WTC11 (cell line): ENCODE results near the gene ERC2. TPM values are rescaled to one million over a fixed set of nuclear protein-coding genes. Genes with fewer than 3 reads are reported as not detected.

Experiments
- ATAC-seq: fragments of 200-7000 bp; cut with Tn5 transposase; 2 replicates; pipeline ENCODE4 v1.10.0; 2021; ENCODE audit warnings: mild to moderate bottlenecking, moderate library complexity
- CTCF ChIA-PET: fragments of 300-600 bp; sonication (Branson Sonifier 250); formaldehyde crosslinking; loops from one replicate; lab custom pipeline; 2021; ENCODE audit warnings: antibody characterized with exemption; lab: Charles Lee
- POLR2A ChIA-PET: fragments of 350-600 bp; sonication (Branson Sonifier 250); formaldehyde crosslinking; loops from one replicate; lab custom pipeline; 2021; ENCODE audit warnings: antibody characterized with exemption; lab: Charles Lee
- DNase-seq: peaks from one replicate; pipeline ENCODE4 v3.0.0; 2021; ENCODE audit warnings: low spot score
- H3K27ac Mint-ChIP-seq: 2 replicates; pipeline ENCODE4 v1.8.0; 2021; ENCODE audit warnings: mixed read lengths
- H3K27me3 Mint-ChIP-seq: 2 replicates; pipeline ENCODE4 v1.8.0; 2021; ENCODE audit warnings: low read depth, mild to moderate bottlenecking, moderate library complexity, mixed read lengths
- H3K36me3 Mint-ChIP-seq: 2 replicates; pipeline ENCODE4 v1.8.0; 2021; ENCODE audit warnings: mixed read lengths
- H3K4me1 Mint-ChIP-seq: 2 replicates; pipeline ENCODE4 v1.8.0; 2022; ENCODE audit warnings: mixed read lengths
- H3K4me3 Mint-ChIP-seq: 2 replicates; pipeline ENCODE4 v1.8.0; 2021; ENCODE audit warnings: mild to moderate bottlenecking, moderate library complexity, mixed read lengths
- H3K9me3 Mint-ChIP-seq: 2 replicates; pipeline ENCODE4 v1.8.0; 2021; ENCODE audit warnings: mixed read lengths
- ATF6 ChIP-seq: sonication (generic); formaldehyde crosslinking; IDR thresholded peaks from 2 replicates; pipeline ENCODE4 v1.8.1; 2023; ENCODE audit warnings: mild to moderate bottlenecking, missing genetic modification reagents
- CBFB ChIP-seq: sonication (generic); formaldehyde crosslinking; IDR thresholded peaks from 2 replicates; pipeline ENCODE4 v1.8.1; 2022; ENCODE audit warnings: mild to moderate bottlenecking, low read depth, missing genetic modification reagents
- CDX4 ChIP-seq: fragments of 250-450 bp; sonication (Bioruptor Pico); IDR thresholded peaks from 2 replicates; pipeline ENCODE4 v1.9.0; 2021; ENCODE audit warnings: moderate library complexity, mild to moderate bottlenecking, inconsistent platforms, borderline replicate concordance
- CREB1 ChIP-seq: sonication (generic); formaldehyde crosslinking; IDR thresholded peaks from 2 replicates; pipeline ENCODE4 v1.8.0; 2023; ENCODE audit warnings: mild to moderate bottlenecking, missing genetic modification reagents
- CTCF ChIP-seq: fragments of 200-600 bp; IDR thresholded peaks from 2 replicates; pipeline ENCODE4 v1.8.0; 2022; ENCODE audit warnings: antibody characterized with exemption
- ESRRA ChIP-seq: sonication (generic); formaldehyde crosslinking; IDR thresholded peaks from 2 replicates; pipeline ENCODE4 v1.8.1; 2022; ENCODE audit warnings: mild to moderate bottlenecking, missing genetic modification reagents, borderline replicate concordance
- FOXK1 ChIP-seq: sonication (generic); formaldehyde crosslinking; IDR thresholded peaks from 2 replicates; pipeline ENCODE4 v1.8.0; 2022; ENCODE audit warnings: mild to moderate bottlenecking, moderate library complexity, missing genetic modification reagents
- FOXP4 ChIP-seq: sonication (generic); formaldehyde crosslinking; IDR thresholded peaks from 2 replicates; pipeline ENCODE4 v1.8.0; 2022; ENCODE audit warnings: mild to moderate bottlenecking, missing genetic modification reagents
- MAX ChIP-seq: sonication (generic); formaldehyde crosslinking; IDR thresholded peaks from 2 replicates; pipeline ENCODE4 v1.8.0; 2022; ENCODE audit warnings: mild to moderate bottlenecking, missing genetic modification reagents
- MLX ChIP-seq: sonication (generic); formaldehyde crosslinking; IDR thresholded peaks from 2 replicates; pipeline ENCODE4 v1.8.1; 2023; ENCODE audit warnings: mild to moderate bottlenecking, missing genetic modification reagents, moderate library complexity
- MYBL2 ChIP-seq: sonication (generic); formaldehyde crosslinking; IDR thresholded peaks from 2 replicates; pipeline ENCODE4 v1.8.1; 2023; ENCODE audit warnings: mild to moderate bottlenecking, moderate library complexity, missing genetic modification reagents
- NFYB ChIP-seq: sonication (generic); formaldehyde crosslinking; conservative IDR thresholded peaks from 2 replicates; pipeline ENCODE4 v1.8.0; 2022; ENCODE audit warnings: low read depth, missing genetic modification reagents
- TEAD4 ChIP-seq: sonication (generic); formaldehyde crosslinking; IDR thresholded peaks from 2 replicates; pipeline ENCODE4 v1.8.0; 2022; ENCODE audit warnings: mild to moderate bottlenecking, missing genetic modification reagents
- USF1 ChIP-seq: sonication (generic); formaldehyde crosslinking; IDR thresholded peaks from 2 replicates; pipeline ENCODE4 v1.8.0; 2022; ENCODE audit warnings: mild to moderate bottlenecking, missing genetic modification reagents
- USF2 ChIP-seq: sonication (generic); formaldehyde crosslinking; IDR thresholded peaks from 2 replicates; pipeline ENCODE4 v1.8.1; 2023; ENCODE audit warnings: mild to moderate bottlenecking, missing genetic modification reagents, moderate library complexity
- ZNF219 ChIP-seq: sonication (generic); formaldehyde crosslinking; IDR thresholded peaks from 2 replicates; pipeline ENCODE4 v1.8.0; 2023; ENCODE audit warnings: missing genetic modification reagents, mild to moderate bottlenecking, borderline replicate concordance
- ZNF281 ChIP-seq: sonication (generic); formaldehyde crosslinking; IDR thresholded peaks from 2 replicates; pipeline ENCODE4 v1.8.0; 2023; ENCODE audit warnings: mild to moderate bottlenecking, missing genetic modification reagents
- total RNA-seq: library from RNA; stranded (reverse); gene quantifications from 3 replicates; pipeline ENCODE4 v1.2.3, GENCODE V29; 2021

The ERC2 gene
- total RNA-seq, 1 experiment from 2014 or later: 23.5 TPM

GRCh38 chr3:55615039-55615693 lies 853.1 kb downstream of the ERC2 start (continued):
- TF ChIP-seq ZNF281 (CRISPR knock-in tag): no peak

- no peak overlapping the region for H3K4me3 Mint-ChIP-seq
- ATAC-seq (no peak), DNase-seq (no peak)
- H3K27ac Mint-ChIP-seq: no peak overlapping the region
- H3K9me3 Mint-ChIP-seq: 0 out of 2 replicates have a peak, but pooled peaks cover 3% of the 10 kb centered on the region
- H3K36me3 Mint-ChIP-seq: no peaks in the 10 kb centered on the region
- ChIA-PET POLR2A (no interaction called here), CTCF (no interaction called here)
- peaks cover 3% of the 10 kb centered on the region; the same call in 1 of the 2 replicates for H3K27me3 Mint-ChIP-seq
- TF ChIP-seq ESRRA (CRISPR knock-in tag) (no peak), CDX4 (CRISPR knock-in tag) (no peak), CBFB (no peak), MLX (CRISPR knock-in tag) (no peak), ZNF219 (CRISPR knock-in tag) (no peak), CREB1 (CRISPR knock-in tag) (no peak), MAX (CRISPR knock-in tag) (no peak), TEAD4 (no peak), ATF6 (CRISPR knock-in tag) (no peak), MYBL2 (no peak), FOXK1 (CRISPR knock-in tag) (no peak)
- TF ChIP-seq, all 79 proteins: peak for 0
- H3K4me1 Mint-ChIP-seq: peaks cover 54% of the 10 kb centered on the region
These were observed 857.1 kb downstream of the ERC2 start for GRCh38 chr3:55611121-55611520.

GRCh38 chr3:55609230-55609827 lies 858.9 kb downstream of the ERC2 start:
- Mint-ChIP-seq H3K36me3 (no peaks in the 10 kb centered on the region), H3K27me3 (peaks cover 3% of the 10 kb centered on the region; the same call in 1 of the 2 replicates), H3K4me3 (no peak overlapping the region), H3K4me1 (peaks cover 42% of the 10 kb centered on the region), H3K9me3 (0 out of 2 replicates have a peak, but pooled peaks cover 3% of the 10 kb centered on the region), H3K27ac (no peak overlapping the region)
- DNase-seq (peak; percentile 60), ATAC-seq (peak; percentile 80)
- CTCF ChIA-PET: interaction anchor here (0.7 to 1.5 kb wide), 15 partner anchors 8 to 759 kb away, joined by 3 to 7 read pairs (median 3); partner anchors contain the start of gene WNT5A
- POLR2A ChIA-PET: no interaction called here
- peak; percentile 71 for TF ChIP-seq CTCF
- TF ChIP-seq USF2 (CRISPR knock-in tag): peak; percentile 84
- peak; percentile 73; the same call in 1 of the 2 replicates for TF ChIP-seq USF1 (CRISPR knock-in tag)
- no peak for TF ChIP-seq FOXP4
- TF ChIP-seq NFYB: peak; percentile 79
